Medulla oblongata (tissue), 1 donor: ENCODE measurements around the gene CDC37L1.
"Not testable (repeated sequence)": the region's sequence is repeated elsewhere in the genome, so short reads cannot be mapped to it uniquely, and the experiment has no call there.

Source experiments
- DNase-seq: peaks from one replicate; pipeline ENCODE4 v3.0.0-alpha.2; 2015; ENCODE audit errors: extremely low spot score

CDC37L1 gene

GRCh38 chr9:4754530-4754929, 75.2 kb downstream of the CDC37L1 start:
- not testable (repeated sequence) for DNase-seq

GRCh38 chr9:4755026-4755609, 75.7 kb downstream of the CDC37L1 start:
- DNase-seq, result no peak

DNA sequence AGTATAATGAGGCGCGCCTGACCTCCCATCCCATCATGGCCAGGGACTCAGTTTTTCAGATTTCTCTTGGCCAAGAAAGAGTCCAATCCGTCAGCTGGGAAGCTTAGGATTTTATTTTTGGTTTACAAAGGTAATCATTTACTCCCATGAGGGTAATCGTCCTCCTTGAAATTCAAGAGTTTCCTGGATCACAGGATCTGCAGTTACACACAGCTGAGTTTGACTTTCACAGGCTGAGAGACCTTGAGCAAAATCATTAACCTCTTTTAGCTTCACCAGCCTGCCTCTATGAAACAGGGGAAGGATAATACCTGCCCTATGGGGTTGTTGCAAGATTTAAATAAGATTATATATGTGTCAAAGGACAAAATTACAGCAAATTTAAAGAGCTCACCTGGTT, 77.1 kb downstream of the CDC37L1 start:
- no peak for DNase-seq
